IMR-90 (cell line): ENCODE measurements around the gene ZCCHC12. TPM values are rescaled to one million over a fixed set of nuclear protein-coding genes. Genes with fewer than 3 reads are reported as not detected.

Experiments
- ATAC-seq: fragments of 200-7000 bp; cut with Tn5 transposase; 2 replicates; pipeline ENCODE4 v1.9.1; 2020; ENCODE audit warnings: low read depth, mild to moderate bottlenecking, moderate library complexity
- BruUV-seq: library from RNA; stranded (reverse); fragments of 400-500 nt; replicated peaks from 2 replicates; lab custom pipeline; 2021; lab: Mats Ljungman, UMichigan
- CTCF ChIA-PET: fragments of 300-600 bp; formaldehyde crosslinking; extraction: SDS; loops from one replicate; lab custom pipeline; 2021; ENCODE audit warnings: antibody characterized with exemption; lab: Yijun Ruan, JAX
- POLR2A ChIA-PET: fragments of 300-600 bp; sonication (Branson Sonifier 250); formaldehyde crosslinking; loops from one replicate; lab custom pipeline; 2022; ENCODE audit warnings: antibody characterized with exemption; ENCODE audit not compliant: unreplicated experiment; lab: Charles Lee
- DNase-seq: peaks from one replicate; pipeline ENCODE4 v3.0.0; 2013
- H2AFZ ChIP-seq: replicated peaks from 2 replicates; pipeline ENCODE3; 2013; ENCODE audit warnings: low read length, mild to moderate bottlenecking; ENCODE audit not compliant: poor library complexity
- H2AK5ac ChIP-seq: 2 replicates; pipeline ENCODE4 v1.6.1; 2013; ENCODE audit warnings: low read depth, low read length, inconsistent platforms
- H2AK9ac ChIP-seq: replicated peaks from 2 replicates; pipeline ENCODE3; 2013; ENCODE audit warnings: mild to moderate bottlenecking, low read depth, low read length, moderate library complexity; ENCODE audit not compliant: poor library complexity
- H2BK120ac ChIP-seq: 2 replicates; pipeline ENCODE4 v1.6.1; 2013; ENCODE audit warnings: low read depth, low read length, inconsistent platforms
- H2BK15ac ChIP-seq: 3 replicates; pipeline ENCODE4 v1.6.1; 2013; ENCODE audit warnings: low read depth, low read length, inconsistent platforms
- H2BK20ac ChIP-seq: 2 replicates; pipeline ENCODE4 v1.6.1; 2013; ENCODE audit warnings: low read depth, mild to moderate bottlenecking, inconsistent platforms, low read length, moderate library complexity
- H2BK5ac ChIP-seq: 2 replicates; pipeline ENCODE4 v1.6.1; 2013; ENCODE audit warnings: mild to moderate bottlenecking, low read depth, low read length, inconsistent platforms; ENCODE audit not compliant: poor library complexity, severe bottlenecking
- H3K14ac ChIP-seq: replicated peaks from 2 replicates; pipeline ENCODE4 v1.6.1; 2013; ENCODE audit warnings: low read depth, low read length, inconsistent platforms
- H3K18ac ChIP-seq: 2 replicates; pipeline ENCODE4 v1.6.1; 2013; ENCODE audit warnings: low read depth, low read length, control low read depth
- H3K23ac ChIP-seq: 2 replicates; pipeline ENCODE4 v1.6.1; 2013; ENCODE audit warnings: low read depth, low read length, inconsistent platforms
- H3K27ac ChIP-seq: 2 replicates; pipeline ENCODE4 v1.5.1; 2013; ENCODE audit warnings: mild to moderate bottlenecking, control low read depth, low read length; ENCODE audit not compliant: insufficient read depth
- H3K27me3 ChIP-seq: 2 replicates; pipeline ENCODE4 v1.6.1; 2013; ENCODE audit warnings: low read length; ENCODE audit not compliant: control insufficient read depth, insufficient read depth
- H3K36me3 ChIP-seq: 2 replicates; pipeline ENCODE4 v1.6.1; 2013; ENCODE audit warnings: low read length, mixed read lengths; ENCODE audit not compliant: control insufficient read depth, insufficient read depth
- H3K4ac ChIP-seq: 2 replicates; pipeline ENCODE4 v1.6.1; 2013; ENCODE audit warnings: low read depth, low read length, inconsistent platforms
- H3K4me1 ChIP-seq: 2 replicates; pipeline ENCODE4 v1.6.1; 2013; ENCODE audit warnings: low read length, mixed read lengths; ENCODE audit not compliant: control insufficient read depth, insufficient read depth
- H3K4me2 ChIP-seq: 2 replicates; pipeline ENCODE4 v1.6.1; 2013; ENCODE audit warnings: low read depth, mild to moderate bottlenecking, control low read depth, low read length, moderate library complexity
- H3K4me3 ChIP-seq: 2 replicates; pipeline ENCODE4 v1.5.1; 2013; ENCODE audit warnings: low read depth, mild to moderate bottlenecking, control low read depth, low read length, moderate library complexity; ENCODE audit not compliant: insufficient read depth
- H3K56ac ChIP-seq: 2 replicates; pipeline ENCODE4 v1.6.1; 2013; ENCODE audit warnings: low read length, inconsistent platforms; ENCODE audit not compliant: insufficient read depth; ENCODE audit errors: extremely low read depth
- H3K79me1 ChIP-seq, 2 experiments: 2 replicates each; pipeline ENCODE4 v1.6.1; 2013; ENCODE audit warnings: low read length in 2 of 2, inconsistent platforms in 1 of 2, low read depth in 1 of 2
- H3K9ac ChIP-seq: 2 replicates; pipeline ENCODE4 v1.6.1; 2013; ENCODE audit warnings: low read depth, low read length, control low read depth
- H3K9me1 ChIP-seq: 2 replicates; pipeline ENCODE4 v1.6.1; 2013; ENCODE audit warnings: low read length, inconsistent platforms; ENCODE audit not compliant: insufficient read depth
- H3K9me3 ChIP-seq: 2 replicates; pipeline ENCODE4 v1.6.1; 2013; ENCODE audit warnings: low read length; ENCODE audit not compliant: control insufficient read depth, insufficient read depth
- H4K20me1 ChIP-seq: 2 replicates; pipeline ENCODE4 v1.6.1; 2013; ENCODE audit warnings: low read length, inconsistent platforms; ENCODE audit not compliant: insufficient read depth
- H4K5ac ChIP-seq: 2 replicates; pipeline ENCODE4 v1.6.1; 2013; ENCODE audit warnings: mild to moderate bottlenecking, low read depth, low read length, control low read depth
- H4K8ac ChIP-seq, 2 experiments: 2 replicates each; pipeline ENCODE4 v1.6.1; 2013; ENCODE audit warnings: low read depth in 2 of 2, low read length in 2 of 2, control low read depth in 1 of 2, inconsistent platforms in 1 of 2
- H4K91ac ChIP-seq: 2 replicates; pipeline ENCODE4 v1.6.1; 2013; ENCODE audit warnings: low read depth, low read length, inconsistent platforms; ENCODE audit not compliant: insufficient read depth
- BHLHE40 ChIP-seq: fragments of 150-350 bp; IDR thresholded peaks from 2 replicates; pipeline ENCODE4 v1.6.1; 2016; ENCODE audit warnings: mild to moderate bottlenecking, low read depth, low read length
- CEBPB ChIP-seq: IDR thresholded peaks from 2 replicates; pipeline ENCODE4 v1.6.1; 2012; ENCODE audit warnings: low read depth, low read length, improper control_type of control experiment
- CHD1 ChIP-seq: IDR thresholded peaks from 2 replicates; pipeline ENCODE4 v1.6.1; 2012; ENCODE audit warnings: low read depth, low read length, improper control_type of control experiment
- FOS ChIP-seq: fragments of 150-350 bp; IDR thresholded peaks from 2 replicates; pipeline ENCODE4 v1.6.1; 2016; ENCODE audit warnings: low read depth, low read length
- MAFK ChIP-seq: IDR thresholded peaks from 2 replicates; pipeline ENCODE4 v1.6.1; 2012; ENCODE audit warnings: low read depth, low read length, improper control_type of control experiment
- MAZ ChIP-seq: IDR thresholded peaks from 2 replicates; pipeline ENCODE4 v1.6.1; 2012; ENCODE audit warnings: low read depth, mild to moderate bottlenecking, low read length, improper control_type of control experiment, moderate library complexity, borderline replicate concordance
- MXI1 ChIP-seq: IDR thresholded peaks from 2 replicates; pipeline ENCODE4 v1.6.1; 2012; ENCODE audit warnings: low read depth, mild to moderate bottlenecking, low read length, moderate library complexity, borderline replicate concordance
- NFE2L2 ChIP-seq: fragments of 150-350 bp; IDR thresholded peaks from 2 replicates; pipeline ENCODE4 v1.6.1; 2016; ENCODE audit warnings: low read depth, mild to moderate bottlenecking, low read length
- POLR2A ChIP-seq: IDR thresholded peaks from 2 replicates; pipeline ENCODE4 v1.6.1; 2012; ENCODE audit warnings: mild to moderate bottlenecking, low read depth, low read length
- RAD21 ChIP-seq: IDR thresholded peaks from 2 replicates; pipeline ENCODE4 v1.6.1; 2012; ENCODE audit warnings: low read length, improper control_type of control experiment
- RCOR1 ChIP-seq: IDR thresholded peaks from 2 replicates; pipeline ENCODE4 v1.6.1; 2012; ENCODE audit warnings: mild to moderate bottlenecking, low read length, improper control_type of control experiment; ENCODE audit not compliant: insufficient replicate concordance
- RFX5 ChIP-seq: IDR thresholded peaks from 2 replicates; pipeline ENCODE4 v1.8.0; 2012; ENCODE audit warnings: low read depth, mild to moderate bottlenecking, low read length, moderate library complexity
- SMC3 ChIP-seq: fragments of 150-350 bp; IDR thresholded peaks from 2 replicates; pipeline ENCODE4 v1.6.1; 2016; ENCODE audit warnings: low read depth, mild to moderate bottlenecking, antibody characterized with exemption, low read length, moderate library complexity
- USF2 ChIP-seq: fragments of 150-350 bp; IDR thresholded peaks from 2 replicates; pipeline ENCODE4 v1.6.1; 2017; ENCODE audit warnings: mild to moderate bottlenecking, antibody characterized with exemption, low read length, low read depth
- WGBS, 2 experiments: methylation state at CpG; one replicate each; pipeline versions ENCODE4 v1.1.5 to v1.1.7; 2013; ENCODE audit warnings: missing lambda C conversion rate in 2 of 2; ENCODE audit not compliant: insufficient read length in 1 of 2; ENCODE audit errors: extremely low coverage in 2 of 2; 5-methylcytosine and 5-hydroxymethylcytosine counted together
- dilution Hi-C: fragments of 300-500 bp; cut with HindIII; formaldehyde crosslinking; loops from one replicate; pipeline ENCODE4 v1.14.3; 2018; ENCODE audit warnings: low sequenced_read_pairs; ENCODE audit not compliant: unreplicated experiment
- in situ Hi-C: fragments of 300-500 bp; cut with MboI; formaldehyde crosslinking; loops from 3 replicates; pipeline ENCODE4 v1.14.3; 2019; ENCODE audit warnings: low sequenced_read_pairs, inconsistent platforms, mixed read lengths
- intact Hi-C: fragments of 100-400 bp; cut with micrococcal nuclease; formaldehyde crosslinking; loops from 2 replicates; pipeline ENCODE4 v1.10.0; 2022
- polyA plus RNA-seq, 3 experiments: library from polyadenylated mRNA; depleted of rRNA; stranded (reverse); fragments of >200 nt; gene quantifications; 2 replicates each; pipeline ENCODE4 v1.2.3, GENCODE V29; 2012; ENCODE audit warnings: low replicate concordance in 1 of 3
- total RNA-seq: library from RNA; depleted of rRNA; stranded (reverse); fragments of >200 nt; gene quantifications from 2 replicates; pipeline ENCODE4 v1.2.3, GENCODE V29; 2012
- TF ChIP-seq, protein P1 (sequence below): conservative IDR thresholded peaks from 2 replicates; pipeline ENCODE4 v1.5.1; 2012; ENCODE audit warnings: mild to moderate bottlenecking, low read depth, low read length, improper control_type of control experiment
- TF ChIP-seq, protein P2 (sequence below): fragments of 150-350 bp; IDR thresholded peaks from 2 replicates; pipeline ENCODE4 v1.6.1; 2016; ENCODE audit warnings: low read depth, mild to moderate bottlenecking, low read length, moderate library complexity, borderline replicate concordance

The ZCCHC12 gene
- total and polyA plus RNA-seq, 2 of the 4 experiments (the other 2 are of a cell fraction), result under 0.01 to 0.07 TPM

DNA sequence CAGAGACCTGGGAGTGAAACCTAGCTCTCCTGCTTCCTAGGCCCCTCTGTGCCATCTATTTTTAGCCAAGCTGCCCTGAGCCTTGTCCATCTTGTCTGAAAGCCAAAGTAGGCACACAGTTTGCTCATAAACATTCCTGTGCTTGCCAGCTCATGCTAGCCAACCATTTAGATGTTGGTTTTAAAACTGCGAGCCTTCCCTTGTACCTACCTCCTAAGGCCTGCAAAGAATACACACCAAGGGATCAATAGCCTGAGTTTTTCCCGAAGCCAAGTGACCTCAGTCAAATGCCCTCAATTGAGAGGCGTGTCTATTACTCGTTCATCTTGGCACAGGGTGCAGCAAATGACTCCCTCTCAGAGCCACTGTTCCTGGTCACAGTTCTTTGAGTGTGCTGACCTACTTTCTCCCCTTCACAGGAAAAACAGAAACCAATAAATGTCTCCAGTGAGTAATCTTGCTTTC lies 48.5 kb downstream of the ZCCHC12 start:
- Histone ChIP-seq H2AK5ac (no peak overlapping the region), H2AFZ (no peak overlapping the region), H2AK9ac (no peak overlapping the region), H3K4ac (no peak overlapping the region), H3K18ac (no peak overlapping the region), H3K27ac (no peak overlapping the region), H3K9me1 (no peaks in the 10 kb centered on the region), H3K9ac (no peak overlapping the region), H3K36me3 (no peaks in the 10 kb centered on the region), H3K4me2 (no peak overlapping the region), H3K14ac (no peak overlapping the region), H4K8ac (no peak overlapping the region), H3K4me3 (no peak overlapping the region), H3K79me1 (no peaks in the 10 kb centered on the region), H2BK5ac (no peak overlapping the region), H2BK15ac (no peak overlapping the region), H3K9me3 (no peaks in the 10 kb centered on the region), H3K56ac (no peak overlapping the region), H3K4me1 (no peaks in the 10 kb centered on the region), H3K23ac (no peak overlapping the region), H4K91ac (no peak overlapping the region), H2BK120ac (no peak overlapping the region), H2BK20ac (no peak overlapping the region), H3K27me3 (no peaks in the 10 kb centered on the region), H4K5ac (no peak overlapping the region), H4K20me1 (no peaks in the 10 kb centered on the region)
- TF ChIP-seq RCOR1, result no peak
- TF ChIP-seq, protein P1, sequence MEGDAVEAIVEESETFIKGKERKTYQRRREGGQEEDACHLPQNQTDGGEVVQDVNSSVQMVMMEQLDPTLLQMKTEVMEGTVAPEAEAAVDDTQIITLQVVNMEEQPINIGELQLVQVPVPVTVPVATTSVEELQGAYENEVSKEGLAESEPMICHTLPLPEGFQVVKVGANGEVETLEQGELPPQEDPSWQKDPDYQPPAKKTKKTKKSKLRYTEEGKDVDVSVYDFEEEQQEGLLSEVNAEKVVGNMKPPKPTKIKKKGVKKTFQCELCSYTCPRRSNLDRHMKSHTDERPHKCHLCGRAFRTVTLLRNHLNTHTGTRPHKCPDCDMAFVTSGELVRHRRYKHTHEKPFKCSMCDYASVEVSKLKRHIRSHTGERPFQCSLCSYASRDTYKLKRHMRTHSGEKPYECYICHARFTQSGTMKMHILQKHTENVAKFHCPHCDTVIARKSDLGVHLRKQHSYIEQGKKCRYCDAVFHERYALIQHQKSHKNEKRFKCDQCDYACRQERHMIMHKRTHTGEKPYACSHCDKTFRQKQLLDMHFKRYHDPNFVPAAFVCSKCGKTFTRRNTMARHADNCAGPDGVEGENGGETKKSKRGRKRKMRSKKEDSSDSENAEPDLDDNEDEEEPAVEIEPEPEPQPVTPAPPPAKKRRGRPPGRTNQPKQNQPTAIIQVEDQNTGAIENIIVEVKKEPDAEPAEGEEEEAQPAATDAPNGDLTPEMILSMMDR, result no peak
- TF ChIP-seq NFE2L2, result no peak
- TF ChIP-seq, protein P2, sequence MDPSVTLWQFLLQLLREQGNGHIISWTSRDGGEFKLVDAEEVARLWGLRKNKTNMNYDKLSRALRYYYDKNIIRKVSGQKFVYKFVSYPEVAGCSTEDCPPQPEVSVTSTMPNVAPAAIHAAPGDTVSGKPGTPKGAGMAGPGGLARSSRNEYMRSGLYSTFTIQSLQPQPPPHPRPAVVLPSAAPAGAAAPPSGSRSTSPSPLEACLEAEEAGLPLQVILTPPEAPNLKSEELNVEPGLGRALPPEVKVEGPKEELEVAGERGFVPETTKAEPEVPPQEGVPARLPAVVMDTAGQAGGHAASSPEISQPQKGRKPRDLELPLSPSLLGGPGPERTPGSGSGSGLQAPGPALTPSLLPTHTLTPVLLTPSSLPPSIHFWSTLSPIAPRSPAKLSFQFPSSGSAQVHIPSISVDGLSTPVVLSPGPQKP, result no peak
- no peak for TF ChIP-seq USF2
- no peak for TF ChIP-seq POLR2A
- TF ChIP-seq BHLHE40, result no peak
- no peak for TF ChIP-seq CEBPB
- TF ChIP-seq MAZ, result no peak
- TF ChIP-seq MXI1, result no peak
- no peak for TF ChIP-seq RAD21
- TF ChIP-seq MAFK, result no peak
- TF ChIP-seq RFX5, result no peak
- no peak for TF ChIP-seq CHD1
- TF ChIP-seq SMC3, result no peak
- TF ChIP-seq FOS, result no peak
- DNase-seq (no peak), ATAC-seq (no peak)
- ChIA-PET CTCF (no interaction called here), POLR2A (no interaction called here)
- in situ Hi-C loops (no loop called here), dilution Hi-C loops (no loop called here), intact Hi-C loops (no loop called here)
- BruUV-seq, result no TSS peak
- 60% methylated on average over 1 of the region's 4 CpGs; no CpG with 5 or more reads in 1 of the 2 experiments for WGBS, 2 experiments
